Hippocampal formation (tissue), 2 donors: ENCODE results near the gene SAPCD2.
"Not testable (repeated sequence)": the region's sequence is repeated elsewhere in the genome, so short reads cannot be mapped to it uniquely, and the experiment has no call there.

ENCODE experiments used
- DNase-seq, 2 donors: peaks; one replicate each; lab custom pipeline; 2025; lab: John Stamatoyannopoulos, UW

SAPCD2 gene, protein sequence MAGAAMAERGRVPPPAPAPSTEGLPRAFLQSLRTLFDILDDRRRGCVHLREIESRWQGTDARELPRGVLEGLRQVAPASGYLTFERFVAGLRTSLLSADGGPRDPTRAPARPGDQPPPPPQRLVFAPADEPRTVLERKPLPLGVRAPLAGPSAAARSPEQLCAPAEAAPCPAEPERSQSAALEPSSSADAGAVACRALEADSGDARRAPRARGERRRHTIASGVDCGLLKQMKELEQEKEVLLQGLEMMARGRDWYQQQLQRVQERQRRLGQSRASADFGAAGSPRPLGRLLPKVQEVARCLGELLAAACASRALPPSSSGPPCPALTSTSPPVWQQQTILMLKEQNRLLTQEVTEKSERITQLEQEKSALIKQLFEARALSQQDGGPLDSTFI

DNA sequence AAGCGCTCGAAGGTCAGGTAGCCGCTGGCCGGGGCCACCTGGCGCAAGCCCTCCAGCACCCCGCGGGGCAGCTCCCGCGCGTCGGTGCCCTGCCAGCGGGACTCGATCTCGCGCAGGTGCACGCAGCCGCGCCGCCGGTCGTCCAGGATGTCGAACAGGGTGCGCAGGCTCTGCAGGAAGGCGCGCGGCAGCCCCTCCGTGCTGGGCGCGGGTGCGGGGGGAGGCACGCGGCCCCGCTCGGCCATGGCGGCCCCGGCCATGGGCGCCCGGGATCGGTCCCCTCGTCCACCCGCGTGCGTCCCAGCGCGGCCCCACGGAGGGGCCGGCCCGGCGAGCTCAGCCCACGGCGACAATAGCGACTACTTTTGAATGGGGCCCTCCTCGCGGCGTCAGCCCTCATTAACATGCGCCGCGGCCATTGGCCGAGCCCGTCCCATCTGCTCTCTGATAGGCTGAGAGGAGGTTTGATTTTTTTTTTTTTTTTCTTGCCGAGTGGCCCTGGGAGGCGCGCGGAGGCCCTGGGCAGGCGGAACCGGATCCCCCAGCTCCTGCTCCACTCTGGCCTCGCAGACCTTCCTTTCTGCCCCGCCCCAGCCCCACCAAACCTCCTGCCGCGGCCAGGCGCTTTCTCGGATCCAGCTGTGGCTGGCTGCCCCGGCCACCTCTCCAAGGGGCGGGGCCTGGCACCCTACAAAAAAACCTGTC lies at the start of gene SAPCD2:
Gene SAPCD2 (minus strand): TSS at position 357 of the 705 bp plus-strand sequence. CDS start 97 bp downstream, at position 260.
- DNase-seq, result peak; percentile 83 to 86

DNA sequence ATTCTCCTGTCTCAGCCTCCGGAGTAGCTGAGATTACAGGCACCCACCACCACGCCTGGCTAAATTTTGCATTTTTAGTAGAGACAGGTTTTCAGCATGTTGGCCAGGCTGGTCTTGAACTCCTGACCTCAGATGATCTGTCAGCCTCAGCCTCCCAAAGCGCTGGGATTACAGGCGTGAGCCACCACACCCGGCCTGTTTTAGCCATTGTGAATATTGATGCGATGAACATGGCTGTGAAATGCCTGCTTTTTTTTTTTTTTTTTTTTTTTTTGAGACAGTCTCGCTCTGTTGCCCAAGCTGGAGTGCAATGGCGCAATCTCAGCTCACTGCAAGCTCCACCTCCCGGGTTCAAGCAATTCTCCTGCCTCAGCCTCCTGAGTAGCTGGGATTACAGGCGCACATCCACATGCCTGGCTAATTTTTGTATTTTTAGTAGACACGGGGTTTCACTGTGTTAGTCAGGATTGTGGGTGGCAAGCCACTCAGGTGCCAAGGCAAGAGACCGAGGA lies 47.8 kb upstream of the SAPCD2 start:
- not testable (repeated sequence) for DNase-seq

DNA sequence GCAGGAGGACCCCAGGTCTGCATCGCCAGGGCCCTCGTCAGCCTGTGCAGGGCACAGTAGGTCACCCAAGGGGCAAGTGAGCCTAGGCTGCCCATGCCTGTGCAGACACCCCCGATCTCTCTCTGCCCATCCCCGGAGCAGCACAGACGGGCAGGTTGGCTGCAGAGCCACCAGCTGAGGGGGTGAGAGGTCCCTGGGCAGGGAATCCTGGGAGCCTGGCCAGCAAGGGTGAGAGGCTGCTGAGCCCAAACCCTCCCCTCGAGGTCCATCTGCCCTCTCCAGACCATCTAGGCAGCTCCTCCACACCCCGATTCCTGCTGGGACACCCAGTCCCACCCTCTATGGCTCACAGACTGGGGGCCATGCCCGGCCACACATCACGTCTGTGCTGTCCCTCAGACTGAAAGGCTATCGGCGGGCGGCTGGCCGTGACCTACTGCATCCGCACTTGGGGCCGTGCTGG lies 46.9 kb upstream of the SAPCD2 start:
- DNase-seq, result no peak

DNA sequence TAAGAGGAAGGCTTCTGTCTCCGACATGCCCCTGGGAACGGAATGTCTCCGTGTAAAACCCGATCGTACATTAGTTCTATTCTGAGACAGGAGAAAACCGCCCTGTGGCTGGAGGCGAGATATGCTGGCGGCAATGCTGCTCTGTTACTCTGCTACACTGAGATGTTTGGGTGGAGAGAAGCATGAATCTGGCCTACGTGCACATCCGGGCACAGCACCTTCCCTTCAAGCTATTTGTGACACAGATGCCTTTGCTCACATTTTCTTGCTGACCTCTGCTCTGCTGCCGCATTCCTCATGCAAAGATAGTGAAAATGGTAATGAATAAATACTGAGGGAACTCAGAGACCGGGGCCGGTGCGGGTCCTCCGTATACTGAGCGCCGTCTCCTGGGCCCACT lies 46.4 kb upstream of the SAPCD2 start:
- no peak for DNase-seq

DNA sequence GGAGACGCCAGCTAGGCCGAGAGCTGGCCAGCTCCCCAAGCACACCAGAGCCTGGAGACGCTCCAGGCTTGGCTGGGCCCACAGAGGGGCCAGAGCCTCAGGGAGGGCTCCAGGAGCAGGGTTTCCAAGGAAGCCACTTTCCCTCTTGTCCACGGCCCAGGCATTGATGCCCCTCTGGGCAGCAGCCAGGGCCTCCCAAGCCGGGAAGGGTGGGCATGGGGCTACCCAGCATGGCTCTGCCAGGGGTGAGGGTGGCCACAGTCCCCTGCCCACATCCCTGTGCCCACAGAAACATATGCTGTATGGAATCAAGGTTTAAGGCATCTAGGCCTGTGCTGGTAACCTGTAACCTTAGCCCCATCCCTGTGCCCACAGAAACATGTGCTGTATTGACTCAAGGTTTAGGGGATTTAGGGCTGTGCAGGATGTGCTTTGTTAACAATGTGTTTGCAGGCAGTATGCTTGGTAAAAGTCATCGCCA lies 45.7 kb upstream of the SAPCD2 start:
- no peak for DNase-seq

DNA sequence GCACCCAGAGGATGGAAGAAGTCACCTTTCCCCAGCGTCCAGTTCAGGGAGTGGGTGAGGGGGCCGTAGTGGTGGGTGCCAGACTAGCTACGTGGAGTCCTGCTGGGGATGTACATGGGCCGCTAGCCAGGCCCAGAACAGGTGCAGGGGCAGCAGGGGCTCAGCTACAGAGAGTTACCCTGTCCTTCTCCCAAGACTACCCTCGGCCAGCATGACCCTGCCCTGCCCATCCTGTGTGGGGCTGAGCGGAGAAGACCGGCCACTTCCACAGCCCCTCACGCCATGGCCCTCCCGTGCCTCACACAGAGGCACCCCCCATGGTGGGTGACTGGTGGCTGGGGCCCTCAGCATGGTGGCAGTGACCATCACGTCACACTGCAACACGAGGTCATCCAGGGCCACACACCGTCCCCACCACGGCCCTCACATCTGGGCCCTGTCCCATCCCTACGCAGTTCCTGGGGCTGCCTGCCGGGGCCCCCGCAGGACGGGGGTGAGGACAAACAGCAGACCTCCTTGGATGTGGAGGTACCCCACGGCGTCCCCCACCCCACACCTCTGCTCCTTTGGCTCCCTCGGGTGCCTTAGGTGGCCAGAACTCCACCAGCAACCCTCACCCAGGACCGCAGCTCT lies 45.2 kb upstream of the SAPCD2 start:
- DNase-seq, result no peak

DNA sequence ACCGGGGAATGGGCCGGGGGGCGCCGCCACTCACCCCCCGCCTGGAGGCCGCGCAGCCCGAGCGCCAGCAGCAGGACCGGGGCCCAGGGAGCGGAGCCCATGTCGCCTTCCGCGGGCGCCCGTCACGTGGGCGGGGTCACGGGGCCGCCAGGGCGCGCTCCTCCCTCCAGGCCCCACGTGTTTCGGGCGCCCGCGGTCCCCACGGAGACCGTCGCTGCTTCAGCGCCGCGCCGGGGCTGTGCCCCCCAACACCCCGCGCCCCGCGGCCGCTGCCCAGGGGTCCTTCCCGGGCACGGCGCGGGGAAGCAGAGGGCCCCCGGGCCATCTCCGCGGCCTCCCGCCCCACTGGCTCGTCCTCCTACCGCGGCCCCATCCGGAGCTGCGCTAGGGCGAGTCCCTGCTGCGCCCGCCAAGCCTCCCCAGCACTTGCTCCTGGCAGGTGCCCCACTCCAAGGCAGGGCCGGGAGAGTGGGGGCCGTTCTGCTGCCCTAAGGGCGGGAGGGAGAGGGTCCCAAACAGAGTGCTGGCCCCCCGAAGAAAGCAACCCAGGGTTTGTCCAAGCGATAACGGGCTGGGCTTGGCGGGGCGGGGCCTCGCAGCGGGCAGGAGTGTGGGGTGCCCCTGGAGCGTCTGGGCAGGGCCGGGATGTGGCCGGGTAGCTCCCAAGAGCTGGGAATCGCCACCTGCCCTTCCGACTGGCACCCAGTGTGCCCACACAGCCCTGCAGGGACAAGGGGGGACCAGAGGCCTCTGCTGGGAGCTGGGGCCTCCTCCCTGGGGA lies 44.4 kb upstream of the SAPCD2 start, which contains the start of gene DPP7:
Gene DPP7 (minus strand): TSS at position 121 of the 781 bp plus-strand sequence. CDS start 20 bp downstream, at position 101.
- peak; percentile 51 to 66 for DNase-seq

DNA sequence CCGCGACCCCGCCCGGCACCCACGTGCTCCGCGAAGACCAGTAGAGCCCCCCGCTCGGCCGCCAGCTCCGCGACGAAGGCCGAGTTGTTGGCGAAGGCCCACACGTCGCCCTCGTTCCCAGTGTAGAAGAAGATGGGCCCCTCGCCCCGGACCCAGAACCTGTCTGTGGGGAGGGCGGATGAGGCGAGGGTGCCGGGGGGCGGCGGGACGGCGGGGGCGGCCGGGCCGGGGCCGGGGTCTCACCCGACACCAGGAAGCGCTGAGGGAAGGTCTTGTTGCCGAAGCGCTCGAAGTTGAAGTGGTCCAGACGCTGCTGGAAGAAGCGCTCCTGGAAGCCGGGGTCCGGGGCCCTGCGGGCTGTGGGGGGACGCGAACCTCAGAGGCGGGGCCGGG lies 43.9 kb upstream of the SAPCD2 start:
- no peak for DNase-seq

DNA sequence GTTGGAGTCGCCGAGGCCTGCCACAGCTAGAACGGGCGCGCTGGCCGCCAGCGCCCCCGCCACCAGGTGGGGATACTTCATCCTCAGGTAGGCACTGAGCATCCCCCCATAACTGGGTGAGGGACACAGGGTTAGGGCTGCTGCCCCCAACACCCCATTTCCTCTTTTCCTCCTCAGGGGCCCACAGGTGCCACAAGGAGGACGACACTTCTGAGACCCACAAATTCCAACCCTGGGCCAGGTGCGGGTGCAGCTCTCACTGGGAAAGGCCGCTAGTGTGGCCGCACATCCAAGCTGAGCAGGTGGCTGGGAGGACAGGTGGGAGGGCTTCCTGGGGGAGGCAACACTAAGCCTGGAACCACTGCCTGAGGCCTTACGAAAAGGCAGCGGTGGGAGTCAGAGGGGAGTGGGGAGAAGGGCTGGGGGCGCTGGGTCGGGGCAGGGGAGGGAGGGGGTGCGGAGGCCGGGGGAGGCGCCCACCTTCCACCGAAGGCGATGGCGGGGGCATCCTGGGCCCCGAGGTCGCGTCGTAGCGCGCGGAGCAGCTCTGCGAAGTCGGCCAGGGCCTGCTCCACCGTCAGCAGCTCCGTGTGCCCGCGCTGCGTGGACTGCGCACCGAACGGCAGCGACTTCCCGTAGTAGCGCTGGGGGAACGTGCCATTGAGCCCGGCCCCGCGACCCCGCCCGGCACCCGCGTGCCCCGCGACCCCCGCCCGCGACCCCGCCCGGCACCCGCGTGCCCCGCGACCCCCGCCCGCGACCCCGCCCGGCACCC lies 43.2 kb upstream of the SAPCD2 start:
- DNase-seq, result no peak

DNA sequence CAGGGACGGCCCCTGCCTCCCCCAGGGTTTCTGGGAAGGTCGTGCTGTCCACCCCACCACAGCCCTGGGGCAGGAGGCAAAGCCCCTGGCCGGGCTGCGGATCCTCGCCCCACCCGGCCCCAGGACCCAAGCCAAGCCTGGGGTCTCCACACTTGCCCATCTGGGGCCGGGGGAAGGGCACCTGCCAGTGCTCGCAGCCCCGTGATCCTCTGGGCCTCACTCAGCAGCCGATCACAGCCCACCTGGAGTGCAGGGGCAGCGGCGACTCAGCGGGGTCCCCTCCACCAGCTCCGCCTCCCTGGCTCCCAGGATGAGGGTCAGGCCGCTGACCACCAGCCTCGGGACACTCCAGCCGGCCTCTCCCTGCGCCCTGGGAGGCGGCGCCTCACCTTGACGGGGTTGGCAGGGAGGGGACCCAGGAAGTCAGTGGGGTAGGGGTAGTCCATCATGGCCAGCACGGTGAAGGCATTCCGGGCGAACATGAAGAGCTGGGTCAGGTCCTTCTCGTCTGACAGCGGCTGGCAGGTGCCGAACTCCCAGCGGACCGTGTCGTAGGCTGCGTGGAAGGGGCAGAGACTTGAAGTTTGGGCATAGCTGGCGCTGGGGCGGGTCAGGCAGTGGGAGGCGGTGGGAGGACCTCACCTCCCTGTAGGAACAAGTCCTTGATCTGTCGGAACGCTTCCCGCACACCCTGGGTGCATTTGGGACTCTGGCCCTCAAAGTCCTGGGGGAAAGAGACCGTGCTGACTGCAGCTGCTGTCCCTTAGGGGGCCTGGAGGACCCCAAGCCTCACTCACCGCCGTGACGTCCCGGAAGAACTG lies 42.4 kb upstream of the SAPCD2 start:
- no peak for DNase-seq

DNA sequence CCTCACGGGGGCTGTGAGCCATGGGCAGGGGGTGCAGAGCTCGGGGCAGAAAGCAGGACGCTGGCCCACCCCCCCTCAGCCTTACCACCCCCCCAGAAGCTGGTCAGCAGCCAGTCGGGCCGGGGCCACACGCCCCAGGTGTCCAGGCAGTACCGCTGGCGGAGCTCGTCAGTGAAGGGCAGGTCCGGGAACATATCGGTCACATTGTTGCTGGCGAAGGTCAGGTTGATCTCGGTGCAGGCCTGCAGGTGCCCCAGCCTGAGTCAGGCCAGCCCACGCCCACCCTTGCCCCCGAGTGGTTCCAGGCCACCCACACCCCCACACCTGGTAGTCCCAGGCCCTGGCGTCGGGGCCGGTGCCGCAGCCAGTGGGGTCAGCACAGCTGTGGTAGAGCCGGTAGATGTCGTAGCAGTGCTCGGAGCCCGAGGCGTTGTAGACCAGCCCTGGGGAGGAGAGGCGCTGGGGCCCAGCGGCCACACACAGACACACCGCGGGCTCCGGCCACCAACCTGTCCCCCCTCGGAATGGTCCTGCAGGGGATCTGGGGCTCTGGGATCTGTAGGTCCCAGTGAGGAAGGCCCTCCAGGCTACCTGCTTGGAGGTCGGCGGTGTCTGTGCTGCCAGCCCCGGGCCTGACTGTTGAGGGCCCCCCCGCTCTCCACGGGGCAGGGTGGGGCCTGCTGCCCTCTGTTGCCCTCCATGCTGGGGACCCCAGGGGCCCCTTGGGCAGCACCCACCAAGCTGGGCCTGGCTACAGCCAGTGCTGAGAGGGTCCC lies 41.6 kb upstream of the SAPCD2 start:
- DNase-seq, result no peak

DNA sequence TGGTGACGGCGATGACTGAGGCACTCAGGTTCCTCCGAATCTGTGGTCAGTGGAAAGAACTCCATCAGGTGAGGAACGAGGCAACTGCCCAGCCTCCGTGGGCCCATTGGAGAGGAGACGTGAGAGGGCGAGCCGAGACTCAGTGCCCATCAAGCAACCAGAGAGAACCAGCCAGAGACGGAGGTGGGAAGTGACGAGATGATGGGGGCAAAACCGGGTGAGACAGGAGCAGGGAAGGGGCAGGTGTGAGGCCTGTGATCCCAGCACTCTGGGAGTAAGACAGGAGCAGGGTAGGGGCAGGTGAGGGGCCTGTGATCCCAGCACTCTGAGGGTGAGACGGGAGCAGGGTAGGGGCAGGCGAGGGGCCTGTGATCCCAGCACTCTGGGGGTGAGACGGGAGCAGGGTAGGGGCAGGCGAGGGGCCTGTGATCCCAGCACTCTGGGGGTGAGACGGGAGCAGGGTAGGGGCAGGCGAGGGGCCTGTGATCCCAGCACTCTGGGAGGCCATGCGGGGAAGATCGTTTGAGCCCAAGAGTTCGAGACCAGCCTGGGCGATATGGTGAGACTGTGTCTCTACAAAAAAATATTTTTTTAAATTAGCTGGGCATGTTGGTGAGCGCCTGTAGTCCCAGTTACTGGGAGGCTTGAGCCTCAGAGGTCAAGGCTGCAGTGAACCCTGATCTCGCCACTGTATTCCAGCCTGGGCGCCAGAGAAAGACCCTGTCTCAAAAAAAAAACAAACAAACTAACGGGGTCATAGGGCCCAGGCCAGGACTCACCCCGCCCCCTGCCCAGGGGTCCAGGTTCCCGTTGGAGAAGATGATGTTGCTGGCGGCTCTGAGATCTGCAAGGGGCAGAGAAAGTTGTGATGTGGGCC lies 40.8 kb upstream of the SAPCD2 start:
- DNase-seq, result no peak

DNA sequence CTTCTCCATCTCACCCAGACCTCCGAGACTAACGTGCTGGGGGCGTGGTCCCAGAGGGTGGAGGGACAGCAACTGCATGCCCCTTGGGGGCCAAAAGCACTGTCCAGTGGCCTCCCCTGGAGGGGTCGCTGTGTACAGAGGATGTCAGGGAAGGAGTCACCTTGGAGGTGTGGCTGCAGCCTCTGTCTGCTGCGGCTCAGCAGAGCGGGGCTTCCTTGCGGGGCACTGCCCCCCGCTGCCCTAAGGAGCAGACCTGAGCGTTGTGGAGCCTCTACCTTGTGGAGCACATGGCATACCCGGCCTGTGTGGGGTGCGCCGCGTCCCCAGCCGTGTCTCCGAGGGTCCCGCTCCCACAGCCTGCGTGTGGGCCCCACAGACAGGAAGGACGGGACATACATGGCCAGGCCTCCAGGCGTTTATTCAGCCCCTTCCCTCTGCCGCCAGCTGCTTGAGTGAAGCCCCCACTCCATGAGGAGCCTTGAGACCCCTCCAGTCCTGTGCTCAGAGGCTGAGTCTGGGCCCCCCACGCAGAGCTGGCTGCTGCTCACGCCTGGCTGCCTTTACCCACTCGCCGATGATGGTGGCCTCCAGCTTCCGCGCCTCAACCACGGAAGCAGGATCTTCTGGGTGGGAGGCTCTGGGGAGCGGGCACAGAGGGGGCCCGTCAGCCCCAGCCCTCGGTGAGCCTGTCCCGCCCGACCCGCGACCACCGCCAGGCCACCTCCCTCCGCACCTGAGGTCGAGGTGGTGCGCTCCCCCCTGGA lies 40.0 kb upstream of the SAPCD2 start:
- DNase-seq, result no peak

DNA sequence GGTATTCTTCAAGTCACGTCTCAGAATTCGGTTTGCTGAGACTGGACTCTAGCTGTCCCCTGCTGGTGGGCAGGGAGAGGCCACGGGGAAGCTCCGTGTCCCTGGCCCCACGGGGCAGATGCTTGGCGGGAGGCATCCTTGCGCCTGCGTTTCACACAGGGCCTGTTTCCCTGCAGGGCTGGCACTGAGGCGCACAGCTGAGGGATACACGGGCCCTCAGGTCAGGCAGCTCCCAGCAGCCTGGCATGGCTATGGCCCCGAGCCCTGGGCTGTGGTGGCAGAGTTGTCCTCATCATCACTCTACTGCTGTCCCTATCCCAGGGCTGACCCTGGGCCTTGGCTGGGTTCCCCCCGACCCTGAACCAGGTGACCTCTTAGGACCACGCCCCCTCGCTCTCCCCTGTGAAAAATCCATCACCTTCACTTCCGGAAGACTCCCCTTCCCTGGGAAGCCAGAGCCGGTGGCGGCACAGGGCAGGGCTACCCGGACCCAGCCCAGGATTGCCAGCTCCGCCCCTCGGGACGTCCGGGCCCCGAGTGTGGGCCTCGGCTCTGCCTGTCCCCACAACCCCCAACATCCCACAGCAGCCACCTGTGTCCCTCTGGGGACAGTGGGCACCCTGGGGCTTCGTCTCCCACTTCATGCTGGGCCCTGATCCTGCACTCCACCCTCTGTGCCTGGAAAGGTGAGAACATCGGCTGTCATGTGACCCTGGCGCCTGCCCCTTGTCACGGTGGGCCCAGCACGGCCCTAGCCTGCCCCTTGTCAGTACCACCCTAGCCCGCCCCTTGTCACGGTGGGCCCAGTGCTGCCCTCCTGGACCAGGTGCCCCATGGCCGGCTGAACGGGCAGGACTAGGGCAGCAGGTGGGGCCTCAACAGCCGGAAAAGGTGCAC lies 39.1 kb upstream of the SAPCD2 start:
- DNase-seq, result no peak

DNA sequence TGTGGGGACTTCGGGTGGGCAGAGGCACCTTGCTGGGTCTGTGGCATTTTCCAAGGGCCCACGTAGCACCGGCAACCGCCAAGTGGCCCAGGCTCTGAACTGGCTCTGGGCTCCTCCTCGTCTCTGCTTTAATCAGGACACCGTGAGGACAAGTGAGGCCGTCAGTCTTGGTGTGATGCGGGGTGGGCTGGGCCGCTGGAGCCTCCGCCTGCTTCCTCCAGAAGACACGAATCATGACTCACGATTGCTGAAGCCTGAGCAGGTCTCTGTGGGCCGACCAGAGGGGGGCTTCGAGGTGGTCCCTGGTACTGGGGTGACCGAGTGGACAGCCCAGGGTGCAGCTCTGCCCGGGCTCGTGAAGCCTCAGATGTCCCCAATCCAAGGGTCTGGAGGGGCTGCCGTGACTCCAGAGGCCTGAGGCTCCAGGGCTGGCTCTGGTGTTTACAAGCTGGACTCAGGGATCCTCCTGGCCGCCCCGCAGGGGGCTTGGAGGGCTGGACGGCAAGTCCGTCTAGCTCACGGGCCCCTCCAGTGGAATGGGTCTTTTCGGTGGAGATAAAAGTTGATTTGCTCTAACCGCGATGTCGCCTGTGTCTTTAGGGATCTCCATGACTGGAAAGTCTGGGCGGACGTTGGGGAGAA lies 38.4 kb upstream of the SAPCD2 start:
- no peak for DNase-seq

DNA sequence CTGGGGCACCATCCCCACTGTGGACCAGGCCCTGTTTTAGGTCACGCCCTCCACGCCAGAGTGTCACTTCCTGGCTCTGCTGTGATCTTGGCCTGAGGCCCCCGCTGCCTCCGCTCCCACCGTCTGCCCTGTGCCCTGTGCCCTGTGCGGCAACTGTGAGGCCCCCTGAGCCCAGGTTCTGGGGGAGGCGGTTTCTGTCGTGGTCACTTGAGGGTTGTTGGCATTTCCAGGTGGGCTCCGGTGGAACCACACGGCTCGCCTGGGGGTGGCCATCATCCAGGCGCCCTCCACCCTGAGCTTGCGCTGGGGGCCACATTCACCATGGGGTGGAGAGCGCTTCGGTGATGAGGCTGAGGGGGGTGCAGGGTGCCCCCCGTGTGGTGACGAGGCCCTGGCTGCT lies 37.6 kb upstream of the SAPCD2 start:
- DNase-seq, result no peak
